Measurements from ENCODE around the gene CCDC60.

GRCh38 chr12:119374635-119375034 lies 40.1 kb downstream of the CCDC60 start:
- TF ChIP-seq, protein P1, sequence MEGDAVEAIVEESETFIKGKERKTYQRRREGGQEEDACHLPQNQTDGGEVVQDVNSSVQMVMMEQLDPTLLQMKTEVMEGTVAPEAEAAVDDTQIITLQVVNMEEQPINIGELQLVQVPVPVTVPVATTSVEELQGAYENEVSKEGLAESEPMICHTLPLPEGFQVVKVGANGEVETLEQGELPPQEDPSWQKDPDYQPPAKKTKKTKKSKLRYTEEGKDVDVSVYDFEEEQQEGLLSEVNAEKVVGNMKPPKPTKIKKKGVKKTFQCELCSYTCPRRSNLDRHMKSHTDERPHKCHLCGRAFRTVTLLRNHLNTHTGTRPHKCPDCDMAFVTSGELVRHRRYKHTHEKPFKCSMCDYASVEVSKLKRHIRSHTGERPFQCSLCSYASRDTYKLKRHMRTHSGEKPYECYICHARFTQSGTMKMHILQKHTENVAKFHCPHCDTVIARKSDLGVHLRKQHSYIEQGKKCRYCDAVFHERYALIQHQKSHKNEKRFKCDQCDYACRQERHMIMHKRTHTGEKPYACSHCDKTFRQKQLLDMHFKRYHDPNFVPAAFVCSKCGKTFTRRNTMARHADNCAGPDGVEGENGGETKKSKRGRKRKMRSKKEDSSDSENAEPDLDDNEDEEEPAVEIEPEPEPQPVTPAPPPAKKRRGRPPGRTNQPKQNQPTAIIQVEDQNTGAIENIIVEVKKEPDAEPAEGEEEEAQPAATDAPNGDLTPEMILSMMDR (IDR thresholded peaks at IDR 0.05) = no peak
- TF ChIP-seq POLR2A (IDR thresholded peaks at IDR 0.05) = no peak

All from lower leg skin (tissue), 3 donors.